Stomach (tissue), 9 donors: ENCODE measurements around the gene R3HDM2. TPM values are rescaled to one million over a fixed set of nuclear protein-coding genes. Genes with fewer than 3 reads are reported as not detected.
A peak's percentile ranks its signal among the peaks of the same experiment; 100 is the strongest.

Source experiments
- DNase-seq, 2 donors: peaks; one replicate each; pipeline versions ENCODE4 v3.0.0 to v3.0.0-alpha.2; 2013 to 2019
- H3K27ac ChIP-seq, 5 donors: fragments of 200-600 bp in 4 of 5; sonication (generic) in 4 of 5; one replicate each; pipeline ENCODE4 v1.5.1; 2013 to 2019; ENCODE audit warnings: mild to moderate bottlenecking in 1 of 5, moderate library complexity in 1 of 5
- H3K27me3 ChIP-seq, 3 donors: fragments of 200-600 bp; sonication (generic); one replicate each; pipeline ENCODE4 v1.5.1; 2017 to 2019; ENCODE audit warnings: mixed run types in 1 of 3
- H3K36me3 ChIP-seq, 4 donors: fragments of 200-600 bp; sonication (generic); 1 replicate in 3 of 4; 2 replicates in 1 of 4; pipeline ENCODE4 v1.5.1; 2016 to 2019
- H3K4me1 ChIP-seq, 4 donors: fragments of 200-600 bp; sonication (generic); one replicate each; pipeline ENCODE4 v1.5.1; 2016 to 2019
- H3K4me3 ChIP-seq, 4 donors: fragments of 200-600 bp; sonication (generic) in 3 of 4; one replicate each; pipeline ENCODE4 v1.5.1; 2016 to 2019; ENCODE audit warnings: mild to moderate bottlenecking in 1 of 4
- H3K9me3 ChIP-seq, 4 donors: fragments of 200-600 bp; sonication (generic); one replicate each; pipeline ENCODE4 v1.5.1; 2016 to 2019
- CTCF ChIP-seq, 7 experiments: fragments of 450-650 bp in 4 of 7; fragments of 200-600 bp in 3 of 7; sonication (generic) in 3 of 7; IDR thresholded peaks; one replicate each; pipeline ENCODE4 v1.5.1; 2016 to 2019; ENCODE audit warnings: antibody characterized with exemption in 7 of 7, control low read depth in 2 of 7, mild to moderate bottlenecking in 1 of 7
- EP300 ChIP-seq: sonication (generic); formaldehyde crosslinking; IDR thresholded peaks from one replicate; pipeline ENCODE4 v1.6.1; 2017; ENCODE audit warnings: antibody characterized with exemption
- POLR2A ChIP-seq, 4 donors: fragments of 450-650 bp; IDR thresholded peaks; one replicate each; pipeline ENCODE4 v1.6.1; 2016; ENCODE audit warnings: antibody characterized with exemption in 4 of 4, control low read depth in 2 of 4, mild to moderate bottlenecking in 1 of 4, moderate library complexity in 1 of 4
- POLR2AphosphoS5 ChIP-seq, 3 donors: sonication (generic); formaldehyde crosslinking; IDR thresholded peaks; one replicate each; pipeline ENCODE4 v1.6.1; 2016; ENCODE audit warnings: antibody characterized with exemption in 3 of 3
- WGBS, 5 donors: extraction: QIAGEN DNeasy Blood & Tissue Kit in 3 of 5; methylation state at CpG; one replicate each; pipeline versions ENCODE4 v1.1.5 to v1.1.7; 2013 to 2018; 5-methylcytosine and 5-hydroxymethylcytosine counted together
- intact Hi-C: fragments of 100-400 bp; cut with DNase I; formaldehyde crosslinking; loops from one replicate; pipeline ENCODE4 v1.15.1; 2023; ENCODE audit warnings: low total_unique reads
- polyA plus RNA-seq, 3 donors: library from polyadenylated mRNA; stranded (reverse); fragments of 200-250 nt; gene quantifications; one replicate each; pipeline ENCODE4 v1.2.3, GENCODE V29; 2013
- total RNA-seq, 5 donors: library from RNA; depleted of rRNA; stranded (reverse); fragments of >200 nt; gene quantifications; one replicate each; pipeline versions ENCODE4 v1.1.0 to v1.2.3, GENCODE V29; 2014 to 2016
- donor health status: healthy with polysubstance abuse.
- donor health status: Bipolar disorder and iron deficiency.
- donor health status: healthy.

R3HDM2 gene
- total and polyA plus RNA-seq, 8 donors, result 12.4 to 64.3 (median 24.5) TPM

GRCh38 chr12:57434517-57435223, 3.8 kb upstream of the R3HDM2 start, which contains the start of gene INHBC:
Gene INHBC (plus strand): TSS chr12:57434784. CDS start chr12:57434887, 103 bp downstream.
- Histone ChIP-seq H3K4me3 (no peak within 1 kb of the TSS), H3K4me1 (peaks cover 4 to 11% (median 9%) of the 10 kb centered on the region in 4 donors), H3K36me3 (no peaks in the 10 kb centered on the region), H3K9me3 (no peaks in the 10 kb centered on the region), H3K27me3 (no peaks in the 10 kb centered on the region), H3K27ac (no peak within 1 kb of the TSS)
- WGBS, 5 donors, result 66 to 73% (median 70%) methylated on average over 6 to 8 of the region's 8 CpGs
- intact Hi-C loops, result no loop called here
- TF ChIP-seq CTCF (IDR thresholded peaks at IDR 0.05) (no peak), POLR2AphosphoS5 (IDR thresholded peaks at IDR 0.05) (no peak), EP300 (no peak), POLR2A (IDR thresholded peaks at IDR 0.05) (no peak)
- DNase-seq, result peak in 1 of 2 donors; percentile 20

GRCh38 chr12:57433370-57433769, 2.5 kb upstream of the R3HDM2 start:
- no peak overlapping the region for H3K4me3 ChIP-seq
- no peaks in the 10 kb centered on the region for H3K27me3 ChIP-seq
- peak in 1 of 2 donors; percentile 3 for DNase-seq
- H3K9me3 ChIP-seq, result no peaks in the 10 kb centered on the region
- TF ChIP-seq POLR2A (IDR thresholded peaks at IDR 0.05) (no peak), POLR2AphosphoS5 (IDR thresholded peaks at IDR 0.05) (no peak), CTCF (IDR thresholded peaks at IDR 0.05) (no peak), EP300 (no peak)
- WGBS, 5 donors, result 68 to 99% (median 85%) methylated on average over 3 of the region's 3 CpGs
- H3K36me3 ChIP-seq, result no peaks in the 10 kb centered on the region
- no peak overlapping the region for H3K27ac ChIP-seq
- H3K4me1 ChIP-seq, result peaks cover 9 to 24% (median 17%) of the 10 kb centered on the region in 4 donors
- intact Hi-C loops, result no loop called here

GRCh38 chr12:57431654-57432188, 878 bp upstream of the R3HDM2 start:
- Histone ChIP-seq H3K27ac (peak overlapping the region in 4 of 5 donors; percentile 91 to 99 (median 96)), H3K27me3 (no peaks in the 10 kb centered on the region), H3K9me3 (no peaks in the 10 kb centered on the region), H3K4me3 (peak overlapping the region; percentile 67 to 83 (median 76)), H3K4me1 (peaks cover 9 to 26% (median 18%) of the 10 kb centered on the region in 4 donors), H3K36me3 (no peaks in the 10 kb centered on the region)
- TF ChIP-seq POLR2A (IDR thresholded peaks at IDR 0.05) (no peak), EP300 (no peak), POLR2AphosphoS5 (IDR thresholded peaks at IDR 0.05) (no peak), CTCF (IDR thresholded peaks at IDR 0.05) (no peak)
- intact Hi-C loops, result no loop called here
- WGBS, 5 donors, result 62 to 73% (median 70%) methylated on average over 11 of the region's 11 CpGs
- peak in 1 of 2 donors; percentile 21 for DNase-seq

GRCh38 chr12:57430112-57430930, 522 bp downstream of the R3HDM2 start:
- Histone ChIP-seq H3K27me3 (no peaks in the 10 kb centered on the region), H3K36me3 (peaks cover 0 to 7% (median 6%) of the 10 kb centered on the region in 4 donors), H3K4me3 (peak overlapping the region; percentile 67 to 83 (median 76)), H3K4me1 (peaks cover 9 to 26% (median 18%) of the 10 kb centered on the region in 4 donors), H3K9me3 (no peaks in the 10 kb centered on the region), H3K27ac (peak overlapping the region; percentile 91 to 99 (median 95))
- peak in 1 of 2 donors; percentile 47 for DNase-seq
- 0 to 1% (median 1%) methylated on average over 24 to 74 of the region's 74 CpGs for WGBS, 5 donors
- intact Hi-C loops, result no loop called here
- TF ChIP-seq POLR2A (IDR thresholded peaks at IDR 0.05) (no peak), POLR2AphosphoS5 (IDR thresholded peaks at IDR 0.05) (no peak), EP300 (no peak), CTCF (IDR thresholded peaks at IDR 0.05) (no peak)
